GM19240 (cell line): ENCODE data around the gene TTC28.

Source experiments
- DNase-seq: peaks from one replicate; pipeline ENCODE4 v3.0.0; 2011; ENCODE audit warnings: low spot score; ENCODE audit not compliant: insufficient read length

TTC28 gene

GRCh38 chr22:28442264-28442710 lies 237.4 kb downstream of the TTC28 start:
- peak; percentile 65 for DNase-seq

DNA sequence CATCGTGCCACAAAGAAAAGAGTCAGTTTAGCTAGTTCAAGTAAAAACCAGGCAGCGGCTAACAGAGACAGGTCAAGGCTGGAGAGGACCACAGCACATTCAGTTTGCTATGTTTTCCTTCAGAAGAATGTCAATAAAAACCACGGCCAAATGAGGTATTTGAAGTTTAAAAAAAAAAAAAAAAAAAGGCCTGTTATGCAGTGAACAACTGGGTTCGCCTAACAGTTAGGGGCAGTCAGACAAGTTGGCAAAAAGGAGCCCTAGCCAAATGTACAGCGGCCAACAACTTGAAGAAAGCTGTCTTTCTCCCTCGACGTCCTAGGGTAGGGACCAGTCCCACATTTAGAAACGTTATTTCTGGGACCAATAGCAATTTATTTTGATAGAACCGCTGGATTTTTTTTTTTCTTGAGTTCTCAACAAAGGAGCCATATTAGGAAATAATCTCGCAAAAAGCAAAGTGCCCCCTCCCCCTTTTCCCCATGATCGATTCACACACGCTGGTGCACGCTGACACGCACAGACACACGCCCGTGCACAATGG lies 237.8 kb downstream of the TTC28 start:
- no peak for DNase-seq

GRCh38 chr22:28440592-28441390 lies 238.8 kb downstream of the TTC28 start:
- no peak for DNase-seq

DNA sequence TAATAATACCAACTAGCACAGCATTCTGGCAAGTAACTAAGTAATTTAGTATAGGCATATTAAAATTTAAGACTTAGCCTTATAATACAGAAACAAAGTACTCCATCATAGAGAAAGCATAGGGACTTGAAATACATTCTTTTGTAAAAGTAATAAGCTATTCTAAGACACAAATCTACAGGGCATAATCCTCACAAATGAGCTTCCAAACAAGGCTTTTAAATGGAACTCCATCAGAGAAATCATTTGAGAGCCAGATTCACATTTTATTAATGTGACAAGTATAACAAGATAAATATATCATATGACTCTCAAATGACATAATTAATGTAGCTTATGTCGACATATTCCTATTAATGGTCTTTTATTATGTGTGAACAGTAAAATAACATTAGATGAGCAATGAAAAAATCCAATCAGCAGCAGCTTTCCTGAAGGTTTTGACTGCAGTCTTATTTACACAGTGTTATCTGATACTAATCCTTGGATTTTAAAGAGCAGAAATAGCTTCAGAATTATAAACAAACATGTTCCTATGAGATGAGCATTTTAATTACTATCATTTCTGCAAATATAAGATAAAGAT lies 241.4 kb downstream of the TTC28 start:
- DNase-seq, result no peak

DNA sequence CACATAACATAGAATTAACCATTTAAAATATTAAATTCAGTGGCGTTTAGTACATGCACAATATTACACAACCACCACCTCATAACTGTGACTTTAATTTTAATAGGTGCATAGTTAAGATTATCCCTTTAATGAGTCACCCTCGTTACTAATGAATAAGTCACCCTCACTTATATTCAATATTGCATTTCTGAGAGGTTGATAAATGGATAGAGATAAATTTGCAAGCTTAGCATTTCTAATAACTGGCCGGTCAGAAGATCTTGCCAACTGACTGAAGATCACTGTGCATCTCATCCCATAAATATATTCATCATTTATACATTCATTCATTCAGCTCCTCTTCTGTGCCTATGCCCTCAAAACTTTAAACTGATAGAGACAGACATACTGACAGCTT lies 243.7 kb downstream of the TTC28 start:
- no peak for DNase-seq

DNA sequence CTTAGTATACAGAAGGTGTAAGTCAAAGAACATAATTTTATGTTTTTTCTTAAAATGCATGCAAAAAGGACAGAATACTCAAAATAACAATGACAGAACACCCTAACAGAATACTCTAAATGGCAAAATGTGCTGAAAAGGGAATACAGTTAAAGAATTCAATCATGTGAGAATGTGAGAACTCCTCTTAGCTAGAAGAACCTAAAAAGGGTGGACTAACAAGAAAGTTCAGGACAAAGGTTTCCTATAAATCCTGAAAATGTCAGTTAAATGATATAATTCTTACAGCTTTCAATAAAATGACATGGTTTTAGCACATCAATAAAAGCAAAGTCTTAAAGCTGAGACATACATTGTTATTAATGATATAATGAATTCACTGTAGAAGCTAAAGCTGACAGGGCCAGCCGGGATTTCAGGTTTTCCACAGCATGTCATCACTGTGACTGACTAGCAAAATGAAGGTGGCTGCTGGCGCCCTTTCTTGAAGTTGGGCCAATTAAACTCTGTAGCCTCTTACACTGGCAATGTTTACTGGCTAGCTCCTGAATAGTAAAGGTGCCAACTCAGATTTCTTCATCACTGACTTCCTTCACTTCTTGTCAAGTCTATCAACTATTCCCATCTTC lies 244.4 kb downstream of the TTC28 start:
- no peak for DNase-seq

GRCh38 chr22:28430466-28431025 lies 249.1 kb downstream of the TTC28 start:
- DNase-seq, result no peak

DNA sequence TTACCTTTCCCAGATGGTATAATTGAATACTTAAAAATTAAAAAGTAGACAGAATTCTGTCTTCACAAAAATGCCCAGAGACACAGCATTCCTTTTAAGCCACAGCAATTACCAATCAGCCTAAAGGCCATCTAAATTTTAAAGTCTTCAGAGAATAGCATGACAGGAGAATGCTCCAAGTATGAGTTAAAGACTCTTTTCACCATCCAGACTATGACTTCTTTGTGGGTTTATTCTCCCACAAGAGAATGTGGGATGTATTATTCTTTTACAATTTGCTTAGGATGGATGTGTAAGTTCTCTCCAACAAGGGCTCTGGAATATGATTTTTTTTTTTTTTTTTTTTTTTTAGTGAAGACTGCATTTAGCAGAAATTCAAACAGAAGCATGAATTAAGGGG lies 249.9 kb downstream of the TTC28 start:
- DNase-seq, result no peak

DNA sequence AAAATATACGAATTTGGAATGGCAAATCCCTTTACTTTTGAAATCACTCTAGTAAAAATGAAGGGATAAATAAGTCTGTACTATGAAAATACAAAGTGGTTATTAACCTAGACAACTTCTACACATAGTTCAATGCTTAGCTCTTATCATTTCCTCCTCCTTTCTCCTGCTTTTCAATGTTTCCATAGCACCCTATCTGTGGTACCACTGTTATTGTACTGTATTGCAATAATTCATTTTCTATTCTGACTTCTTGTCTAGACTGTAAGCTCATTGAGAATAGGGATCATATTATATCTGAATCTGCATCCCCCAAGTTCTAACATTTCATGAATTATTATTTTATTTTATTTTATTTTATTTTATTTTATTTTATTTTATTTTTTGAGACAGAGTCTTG lies 251.4 kb downstream of the TTC28 start:
- no peak for DNase-seq

DNA sequence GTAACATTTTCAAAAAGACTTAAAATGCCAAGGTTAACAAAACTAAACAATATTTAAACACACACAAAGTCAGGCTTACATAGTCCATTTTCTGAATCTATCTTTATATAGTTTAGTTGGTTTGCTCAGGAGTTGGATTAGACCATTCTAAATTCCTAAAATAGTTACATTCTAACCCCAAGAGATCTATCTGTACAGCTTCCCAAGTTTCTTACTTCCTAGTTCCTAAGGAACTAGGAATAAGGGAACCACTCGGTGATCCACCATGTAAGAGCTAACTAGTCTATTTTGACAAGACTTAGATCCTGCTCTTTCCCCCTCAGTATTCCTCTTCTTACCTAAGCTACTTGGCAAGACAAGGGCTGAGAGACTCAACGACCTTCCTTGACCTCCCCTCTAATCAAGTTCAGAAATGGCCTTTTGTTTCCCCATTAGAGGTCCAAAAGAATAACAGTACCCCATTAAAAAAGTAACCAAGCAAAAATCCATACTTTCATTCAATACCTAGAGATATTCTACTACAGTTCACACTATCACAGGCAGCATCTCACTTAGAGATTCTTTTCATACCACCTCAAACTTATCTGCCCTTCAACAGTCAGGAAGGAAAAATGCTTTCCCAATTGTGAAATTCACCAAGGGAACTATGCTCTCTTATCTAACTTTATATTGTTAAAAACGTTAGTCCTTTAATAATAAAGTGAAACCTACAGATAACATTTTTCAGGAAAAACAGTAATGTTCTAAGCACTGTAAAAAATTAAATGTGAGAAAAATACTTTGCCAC lies 253.1 kb downstream of the TTC28 start:
- DNase-seq, result no peak

DNA sequence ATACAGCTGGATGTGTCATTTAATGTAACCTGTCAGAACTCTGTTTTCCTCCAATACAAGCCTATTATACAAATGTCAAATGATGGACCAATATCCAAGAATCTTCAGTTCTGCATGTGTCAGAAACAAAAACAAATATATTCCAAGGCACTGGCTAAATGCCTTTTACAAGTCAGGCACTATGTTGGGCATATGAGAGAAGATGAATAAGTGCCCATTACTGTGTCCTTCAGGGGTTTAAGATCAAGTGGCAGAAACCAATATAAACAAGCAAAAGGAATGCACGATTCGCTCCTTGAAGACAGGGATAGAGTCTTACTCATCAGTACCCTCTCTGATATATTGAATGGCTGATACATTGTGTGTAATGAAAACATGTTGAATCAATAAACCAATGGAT lies 254.4 kb downstream of the TTC28 start:
- DNase-seq, result no peak

DNA sequence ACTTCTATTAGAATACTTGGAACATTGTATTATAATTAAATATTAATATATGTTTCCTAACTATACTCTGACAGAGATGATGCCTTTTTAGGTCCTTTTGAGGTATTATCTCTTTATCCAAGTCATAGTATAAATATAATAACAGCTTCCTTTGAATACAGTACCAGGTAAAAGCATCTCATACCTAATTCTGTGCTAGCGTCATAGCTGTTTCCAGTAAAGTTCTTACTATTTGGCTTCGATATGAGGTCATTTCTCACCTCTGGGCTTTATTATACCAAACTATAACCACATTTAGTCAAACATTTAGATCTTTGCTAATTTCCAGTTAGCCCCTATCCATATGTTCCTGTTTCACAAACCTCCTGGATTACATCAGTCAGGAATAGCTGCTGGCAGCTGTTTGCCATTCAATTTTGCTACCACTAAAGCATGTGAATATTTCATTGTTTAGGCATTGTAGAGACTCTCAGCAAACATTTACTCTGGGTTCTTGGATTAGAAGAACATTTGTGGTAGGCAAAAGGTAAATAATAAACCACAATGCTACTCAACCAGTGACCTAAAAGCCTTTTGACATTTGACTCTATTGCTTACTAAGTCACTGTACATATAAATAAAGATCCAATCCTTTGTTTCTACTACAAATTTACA lies 255.1 kb downstream of the TTC28 start:
- DNase-seq, result no peak

DNA sequence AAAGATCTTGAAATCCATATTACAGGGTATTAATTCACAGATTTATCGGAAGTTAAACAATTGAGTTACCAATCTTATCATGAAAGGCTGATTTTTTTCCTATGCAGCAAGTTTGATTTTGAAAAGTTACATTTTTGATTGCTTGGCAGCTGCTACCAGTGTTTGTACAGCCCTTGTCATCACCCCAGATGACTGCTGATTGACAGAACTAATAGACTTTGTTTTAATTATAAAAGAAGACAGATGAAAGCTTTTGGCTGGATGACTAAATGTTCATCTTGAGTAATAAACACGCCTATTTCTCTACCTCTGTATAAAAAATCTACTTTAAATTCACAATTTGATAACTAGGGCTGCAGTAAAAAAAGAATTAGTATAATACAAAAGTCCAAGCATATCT lies 259.7 kb downstream of the TTC28 start:
- DNase-seq, result no peak

GRCh38 chr22:28418008-28418407 lies 261.6 kb downstream of the TTC28 start:
- DNase-seq, result no peak

DNA sequence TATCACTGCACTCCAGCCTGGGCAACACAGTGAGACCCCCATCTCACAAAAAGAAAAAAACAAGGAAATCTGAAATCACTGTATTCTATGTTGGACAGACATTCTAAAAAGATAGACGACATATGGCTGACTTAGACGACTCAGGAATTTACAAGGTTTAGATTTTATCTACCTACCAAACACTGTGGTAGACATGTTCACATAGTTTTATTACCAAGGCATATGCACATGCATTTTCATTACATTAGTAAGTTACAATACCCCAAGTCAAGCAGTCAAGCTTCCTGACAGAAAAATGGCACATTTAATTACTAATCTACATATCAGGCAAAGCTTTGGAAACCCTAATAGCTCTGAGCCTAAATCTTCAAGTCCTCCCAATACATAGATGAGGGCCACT lies 262.2 kb downstream of the TTC28 start:
- no peak for DNase-seq

- DNase-seq, result no peak
Measured at GRCh38 chr22:28414913-28415312, 264.7 kb downstream of the TTC28 start.

GRCh38 chr22:28413612-28414399 lies 265.8 kb downstream of the TTC28 start:
- DNase-seq, result no peak

GRCh38 chr22:28412109-28412508 lies 267.5 kb downstream of the TTC28 start:
- no peak for DNase-seq

- DNase-seq, result no peak
Measured at GRCh38 chr22:28411125-28411524, 268.5 kb downstream of the TTC28 start.
